ENCODE results near the gene NKX6-2.

NKX6-2 gene

DNA sequence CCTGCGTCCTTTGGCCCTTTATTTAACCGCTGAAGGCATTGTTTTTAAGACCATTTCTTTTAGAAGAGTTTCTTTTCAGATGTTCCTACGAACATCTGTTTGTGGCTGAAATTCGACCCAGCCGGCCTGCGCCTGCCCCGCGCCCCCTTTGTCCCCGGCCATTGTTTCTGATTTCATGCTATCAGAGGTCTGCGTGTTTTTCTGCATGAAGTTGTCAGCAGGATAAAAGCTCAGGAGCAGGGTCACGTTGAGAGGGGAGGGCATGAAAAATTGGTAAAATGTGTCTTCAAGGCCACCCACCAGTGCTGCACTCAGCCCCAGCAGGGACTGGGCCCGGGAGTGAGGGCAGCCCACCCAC lies 43.1 kb downstream of the NKX6-2 start:
- H3K9me3 ChIP-seq (ENCODE audit: insufficient read depth, low read depth, low read length) = no peaks in the 10 kb centered on the region
- H3K27me3 ChIP-seq (ENCODE audit: insufficient read depth, low read length) = peaks cover 16% of the 10 kb centered on the region; the same call in 1 of the 2 replicates
- WGBS = 65% methylated on average over 11 of the region's 12 CpGs
- H3K27ac ChIP-seq (ENCODE audit: low read depth, low read length) = no peak overlapping the region
- H3K4me1 ChIP-seq (ENCODE audit: insufficient read depth, low read length) = peaks cover 18% of the 10 kb centered on the region
- H3K4me3 ChIP-seq (ENCODE audit: low read length) = no peak overlapping the region
- H3K36me3 ChIP-seq (ENCODE audit: insufficient read depth, low read length) = no peaks in the 10 kb centered on the region
- H3K9ac ChIP-seq (ENCODE audit: low read depth, low read length) = no peak overlapping the region

DNA sequence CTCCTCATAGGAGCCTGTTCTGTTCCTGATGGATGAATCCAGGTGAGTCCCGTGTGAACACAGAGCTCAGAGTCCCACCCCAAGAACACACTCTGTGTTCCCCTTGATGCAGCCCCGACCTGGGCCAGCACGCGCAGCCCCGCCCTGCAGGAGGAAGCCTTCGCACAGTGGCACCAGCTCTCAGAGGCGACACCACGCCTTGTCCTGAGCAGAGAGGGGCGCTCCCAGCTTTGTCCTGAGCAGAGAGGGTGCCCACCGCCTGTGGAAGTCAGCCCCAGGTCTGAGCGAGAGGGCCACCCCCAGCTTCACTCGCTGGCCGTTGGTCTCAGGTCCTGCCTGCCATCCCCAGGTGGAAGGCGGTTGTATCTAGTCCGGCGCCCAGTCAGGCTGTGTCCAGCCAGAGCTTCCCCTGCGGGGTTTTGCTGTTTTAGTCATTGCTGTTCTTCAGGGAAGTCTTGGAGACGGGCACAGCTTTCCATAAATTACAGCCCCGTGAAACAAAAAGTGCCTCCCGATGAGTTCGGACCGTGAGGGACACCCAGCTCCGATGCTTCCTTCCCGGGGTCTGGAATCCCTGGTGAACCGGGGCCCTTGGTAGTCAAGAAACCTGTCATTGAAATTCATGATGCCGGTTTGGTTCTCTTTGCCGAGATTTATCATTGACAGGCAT lies 43.6 kb downstream of the NKX6-2 start:
- Histone ChIP-seq H3K9me3 (ENCODE audit: insufficient read depth, low read depth, low read length) (no peaks in the 10 kb centered on the region), H3K4me3 (ENCODE audit: low read length) (no peak overlapping the region), H3K9ac (ENCODE audit: low read depth, low read length) (no peak overlapping the region), H3K36me3 (ENCODE audit: insufficient read depth, low read length) (no peaks in the 10 kb centered on the region), H3K4me1 (ENCODE audit: insufficient read depth, low read length) (peaks cover 18% of the 10 kb centered on the region), H3K27ac (ENCODE audit: low read depth, low read length) (no peak overlapping the region), H3K27me3 (ENCODE audit: insufficient read depth, low read length) (peaks cover 16% of the 10 kb centered on the region; the same call in 1 of the 2 replicates)
- WGBS = 87% methylated on average over 27 of the region's 27 CpGs

DNA sequence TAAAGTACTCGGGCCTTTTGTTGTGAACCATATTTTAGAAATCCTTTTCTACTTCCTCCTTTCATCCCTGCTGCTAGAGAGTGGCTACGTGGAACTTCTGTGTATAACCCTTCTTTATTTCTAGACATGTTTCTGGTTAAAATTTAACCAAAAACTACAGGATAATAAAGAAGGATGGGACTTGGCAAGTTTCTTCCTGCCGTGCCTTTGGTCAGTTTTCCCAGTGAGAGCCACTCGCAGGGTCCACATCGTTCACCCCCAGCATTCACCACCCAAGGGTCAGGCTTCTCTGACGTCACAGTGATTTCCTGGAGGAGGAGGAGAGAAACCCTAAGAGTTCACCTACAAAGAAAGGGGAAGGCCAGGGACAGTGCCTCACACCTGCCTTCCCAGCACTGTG lies 45.4 kb downstream of the NKX6-2 start:
- 94% methylated on average over 5 of the region's 6 CpGs for WGBS

DNA sequence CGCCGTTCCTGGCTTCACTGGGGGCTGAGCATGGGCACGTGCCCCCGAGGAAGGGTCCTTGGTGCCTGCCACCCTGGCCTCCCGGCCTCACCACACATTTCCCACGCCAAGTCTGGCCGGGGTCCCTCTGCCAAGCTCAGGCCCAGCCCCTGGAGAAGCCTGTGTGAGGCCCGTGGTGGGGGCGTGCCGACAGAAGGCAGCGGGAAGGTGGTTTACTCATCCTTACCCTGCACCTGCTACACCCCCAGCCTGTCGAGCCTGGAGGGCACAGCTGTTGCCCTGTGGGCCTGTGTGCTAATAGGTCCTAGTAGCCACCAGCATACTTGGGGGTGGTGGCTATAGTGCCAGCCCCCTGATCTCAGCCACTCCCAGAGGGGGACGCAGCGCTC lies 46.7 kb downstream of the NKX6-2 start:
- no peaks in the 10 kb centered on the region for H3K9me3 ChIP-seq (ENCODE audit: insufficient read depth, low read depth, low read length)
- peaks cover 6% of the 10 kb centered on the region; the same call in 1 of the 2 replicates for H3K4me1 ChIP-seq (ENCODE audit: insufficient read depth, low read length)
- WGBS = 96% methylated on average over 14 of the region's 14 CpGs
- H3K9ac ChIP-seq (ENCODE audit: low read depth, low read length) = no peak overlapping the region
- no peak overlapping the region for H3K27ac ChIP-seq (ENCODE audit: low read depth, low read length)
- H3K4me3 ChIP-seq (ENCODE audit: low read length) = no peak overlapping the region
- no peaks in the 10 kb centered on the region for H3K36me3 ChIP-seq (ENCODE audit: insufficient read depth, low read length)
- H3K27me3 ChIP-seq (ENCODE audit: insufficient read depth, low read length) = peaks cover 16% of the 10 kb centered on the region; the same call in 1 of the 2 replicates

More for the DNA sequence above, 45.4 kb downstream of the NKX6-2 start:
- H3K36me3 ChIP-seq (ENCODE audit: insufficient read depth, low read length) = no peaks in the 10 kb centered on the region
- no peak overlapping the region for H3K27ac ChIP-seq (ENCODE audit: low read depth, low read length)
- no peak overlapping the region for H3K9ac ChIP-seq (ENCODE audit: low read depth, low read length)
- H3K27me3 ChIP-seq (ENCODE audit: insufficient read depth, low read length) = peaks cover 16% of the 10 kb centered on the region; the same call in 1 of the 2 replicates
- peaks cover 6% of the 10 kb centered on the region; the same call in 1 of the 2 replicates for H3K4me1 ChIP-seq (ENCODE audit: insufficient read depth, low read length)
- H3K9me3 ChIP-seq (ENCODE audit: insufficient read depth, low read depth, low read length) = no peaks in the 10 kb centered on the region
- no peak overlapping the region for H3K4me3 ChIP-seq (ENCODE audit: low read length)

DNA sequence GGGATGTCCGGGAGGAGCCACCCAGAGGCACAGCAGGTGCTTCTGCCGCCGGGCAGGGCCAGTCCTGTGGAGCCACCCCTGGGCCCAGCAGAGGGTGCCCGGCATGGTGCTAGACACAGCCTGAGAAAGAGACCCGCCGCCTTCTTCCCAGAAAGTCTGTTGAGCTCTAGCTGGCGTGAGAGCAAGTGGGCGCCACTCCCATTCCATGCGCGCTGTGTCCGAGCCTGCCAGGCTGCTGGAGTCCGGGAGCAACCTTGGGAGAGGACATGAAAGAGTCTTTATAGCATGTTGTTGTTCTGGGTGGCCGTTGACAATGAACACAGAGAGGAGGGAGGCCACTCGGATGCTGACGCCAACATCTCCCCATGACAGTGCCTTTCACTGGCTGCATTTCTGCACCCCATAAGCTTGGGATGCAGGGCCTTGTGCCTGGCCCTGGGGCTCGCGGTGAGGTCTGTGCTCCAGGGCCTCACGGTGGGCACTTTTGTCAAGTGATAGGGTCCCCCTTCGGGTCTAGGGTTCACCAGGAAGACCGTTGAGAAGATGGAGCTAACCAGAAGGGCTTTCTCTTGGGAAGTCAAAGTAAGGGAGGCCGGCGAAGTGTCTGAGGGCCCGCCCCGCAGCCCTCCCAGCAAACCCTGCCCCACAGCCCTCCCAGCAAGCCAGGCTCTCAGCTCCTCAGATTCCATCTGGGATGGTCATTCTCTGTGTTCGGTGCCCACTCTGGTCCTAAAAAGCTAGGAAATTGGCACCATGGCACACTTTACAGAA lies 47.3 kb downstream of the NKX6-2 start:
- WGBS = 94% methylated on average over 25 of the region's 25 CpGs
- Histone ChIP-seq H3K9ac (ENCODE audit: low read depth, low read length) (no peak overlapping the region), H3K27me3 (ENCODE audit: insufficient read depth, low read length) (peaks cover 16% of the 10 kb centered on the region; the same call in 1 of the 2 replicates), H3K4me3 (ENCODE audit: low read length) (no peak overlapping the region), H3K27ac (ENCODE audit: low read depth, low read length) (no peak overlapping the region), H3K4me1 (ENCODE audit: insufficient read depth, low read length) (peaks cover 6% of the 10 kb centered on the region; the same call in 1 of the 2 replicates), H3K36me3 (ENCODE audit: insufficient read depth, low read length) (no peaks in the 10 kb centered on the region), H3K9me3 (ENCODE audit: insufficient read depth, low read depth, low read length) (no peaks in the 10 kb centered on the region)

DNA sequence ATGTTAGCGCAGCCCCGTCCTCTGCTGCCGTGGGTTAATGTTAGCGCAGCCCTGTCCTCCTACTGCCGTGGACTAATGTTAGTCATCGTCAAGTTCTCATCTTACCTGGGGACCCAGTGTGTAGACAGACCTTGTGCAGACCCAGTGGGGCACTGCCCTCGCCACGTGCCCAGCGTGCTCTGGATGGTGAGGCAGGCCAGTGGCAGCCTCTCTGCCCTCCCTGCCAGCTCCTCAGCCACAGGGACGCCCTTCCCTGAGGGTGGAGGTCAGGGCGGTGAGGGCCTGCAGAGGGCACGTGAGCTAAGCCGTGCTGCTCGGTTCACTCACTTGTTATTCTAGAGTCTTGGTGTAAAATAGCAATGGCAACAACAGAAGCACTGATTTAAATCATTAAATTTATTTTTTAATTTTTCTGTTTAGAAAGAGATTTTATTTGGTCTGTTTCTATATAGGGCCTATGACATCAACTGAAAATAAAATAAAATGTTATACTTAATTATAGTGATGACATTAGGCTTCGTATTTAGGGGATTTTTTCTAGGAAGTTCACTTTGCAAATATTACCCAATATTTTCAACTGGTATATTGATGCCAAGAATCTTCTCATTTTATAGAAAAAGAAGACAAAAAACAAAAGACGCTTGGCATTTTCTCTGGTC lies 48.4 kb downstream of the NKX6-2 start:
- no peak overlapping the region for H3K27ac ChIP-seq (ENCODE audit: low read depth, low read length)
- WGBS = 93% methylated on average over 15 of the region's 16 CpGs
- H3K27me3 ChIP-seq (ENCODE audit: insufficient read depth, low read length) = peaks cover 16% of the 10 kb centered on the region; the same call in 1 of the 2 replicates
- no peaks in the 10 kb centered on the region for H3K9me3 ChIP-seq (ENCODE audit: insufficient read depth, low read depth, low read length)
- H3K4me1 ChIP-seq (ENCODE audit: insufficient read depth, low read length) = 0 out of 2 replicates have a peak, but pooled peaks cover 4% of the 10 kb centered on the region
- H3K36me3 ChIP-seq (ENCODE audit: insufficient read depth, low read length) = no peaks in the 10 kb centered on the region
- no peak overlapping the region for H3K9ac ChIP-seq (ENCODE audit: low read depth, low read length)
- H3K4me3 ChIP-seq (ENCODE audit: low read length) = no peak overlapping the region

DNA sequence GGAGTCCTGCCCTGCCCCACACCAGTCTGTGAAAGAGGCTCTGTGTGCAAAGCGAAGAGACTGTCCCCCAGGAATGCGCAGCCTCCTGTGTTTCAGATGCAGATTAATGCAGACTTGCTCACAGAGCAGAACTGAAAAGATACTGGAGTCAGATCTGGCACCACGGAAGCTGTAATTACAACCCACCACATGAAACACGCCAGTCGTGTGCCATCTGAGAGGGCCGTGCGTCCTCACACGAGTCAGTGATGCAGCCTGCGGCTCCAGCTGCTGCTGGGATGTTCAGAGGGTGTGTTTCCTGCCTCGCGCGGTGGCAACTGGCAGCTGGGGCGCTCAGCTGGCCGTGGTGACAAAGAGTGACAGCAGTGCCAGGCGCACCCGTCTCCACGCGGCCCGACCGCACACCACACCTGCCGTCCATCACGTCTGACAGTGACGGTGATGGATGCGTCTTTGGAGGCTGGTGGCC lies 50.0 kb downstream of the NKX6-2 start:
- H3K4me1 ChIP-seq (ENCODE audit: insufficient read depth, low read length) = no peaks in the 10 kb centered on the region
- H3K9me3 ChIP-seq (ENCODE audit: insufficient read depth, low read depth, low read length) = no peaks in the 10 kb centered on the region
- no peak overlapping the region for H3K9ac ChIP-seq (ENCODE audit: low read depth, low read length)
- no peak overlapping the region for H3K27ac ChIP-seq (ENCODE audit: low read depth, low read length)
- no peaks in the 10 kb centered on the region for H3K36me3 ChIP-seq (ENCODE audit: insufficient read depth, low read length)
- WGBS = 95% methylated on average over 24 of the region's 24 CpGs
- H3K4me3 ChIP-seq (ENCODE audit: low read length) = no peak overlapping the region
- peaks cover 12% of the 10 kb centered on the region; the same call in 1 of the 2 replicates for H3K27me3 ChIP-seq (ENCODE audit: insufficient read depth, low read length)

DNA sequence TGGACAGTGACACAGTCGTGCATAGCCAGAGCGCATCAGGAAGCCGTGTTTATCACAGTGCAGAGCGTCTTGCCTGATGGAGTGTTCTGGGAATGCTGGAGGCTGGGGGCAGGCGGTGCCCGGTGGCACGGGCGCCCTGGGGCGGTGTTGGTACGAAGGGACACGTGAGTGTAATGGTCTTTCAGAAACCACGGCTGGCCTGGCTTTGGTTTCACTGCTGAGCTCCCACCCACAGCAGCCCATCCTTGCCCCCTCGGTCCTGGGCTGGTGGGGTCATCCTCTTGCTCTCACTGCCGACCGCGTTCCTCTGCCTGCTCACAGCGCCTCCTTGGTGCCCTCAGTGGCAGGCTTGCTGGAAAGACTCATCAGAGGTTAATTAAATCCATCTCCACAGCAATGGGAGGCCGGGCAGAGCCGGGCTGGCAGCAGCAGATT lies 50.6 kb downstream of the NKX6-2 start:
- peaks cover 9% of the 10 kb centered on the region; the same call in 1 of the 2 replicates for H3K27me3 ChIP-seq (ENCODE audit: insufficient read depth, low read length)
- no peak overlapping the region for H3K4me3 ChIP-seq (ENCODE audit: low read length)
- H3K4me1 ChIP-seq (ENCODE audit: insufficient read depth, low read length) = no peaks in the 10 kb centered on the region
- no peak overlapping the region for H3K27ac ChIP-seq (ENCODE audit: low read depth, low read length)
- H3K36me3 ChIP-seq (ENCODE audit: insufficient read depth, low read length) = no peaks in the 10 kb centered on the region
- no peaks in the 10 kb centered on the region for H3K9me3 ChIP-seq (ENCODE audit: insufficient read depth, low read depth, low read length)
- WGBS = 92% methylated on average over 19 of the region's 19 CpGs
- no peak overlapping the region for H3K9ac ChIP-seq (ENCODE audit: low read depth, low read length)

DNA sequence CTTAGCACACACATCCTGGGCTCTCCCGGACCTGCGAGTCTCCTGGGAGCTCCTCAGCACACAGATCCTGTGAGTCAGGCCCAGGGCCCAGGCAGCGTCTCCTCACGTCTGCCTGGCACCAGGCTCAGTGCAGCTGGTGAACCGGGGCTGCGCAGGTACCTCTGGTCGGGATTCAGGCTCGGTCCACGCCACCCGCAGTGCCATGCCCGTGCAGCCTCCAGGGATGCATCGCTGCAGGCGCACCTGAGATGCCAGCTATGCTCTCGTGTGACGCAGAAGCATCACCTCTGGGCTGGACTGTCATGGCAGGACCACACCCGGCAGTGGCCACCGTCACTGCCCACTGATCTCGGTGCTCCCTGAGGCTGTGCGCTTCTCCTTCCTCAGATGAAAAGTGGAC lies 52.0 kb downstream of the NKX6-2 start:
- WGBS = 95% methylated on average over 19 of the region's 19 CpGs
- no peaks in the 10 kb centered on the region for H3K9me3 ChIP-seq (ENCODE audit: insufficient read depth, low read depth, low read length)
- H3K4me1 ChIP-seq (ENCODE audit: insufficient read depth, low read length) = no peaks in the 10 kb centered on the region
- no peaks in the 10 kb centered on the region for H3K27me3 ChIP-seq (ENCODE audit: insufficient read depth, low read length)
- no peak overlapping the region for H3K27ac ChIP-seq (ENCODE audit: low read depth, low read length)
- H3K4me3 ChIP-seq (ENCODE audit: low read length) = no peak overlapping the region
- H3K36me3 ChIP-seq (ENCODE audit: insufficient read depth, low read length) = no peaks in the 10 kb centered on the region
- no peak overlapping the region for H3K9ac ChIP-seq (ENCODE audit: low read depth, low read length)

All from HUES64 (cell line).